H1 (cell line): ENCODE measurements around the gene RBAK. TPM values are rescaled to one million over a fixed set of nuclear protein-coding genes. Genes with fewer than 3 reads are reported as not detected.

Experiments used
- CTCF ChIA-PET: fragments of 300-600 bp; sonication (Branson Sonifier 250); formaldehyde crosslinking; loops from one replicate; lab custom pipeline; 2021; ENCODE audit not compliant: partially characterized antibody; lab: Charles Lee
- POLR2A ChIA-PET: fragments of 300-600 bp; sonication (Branson Sonifier 250); formaldehyde crosslinking; loops from one replicate; lab custom pipeline; 2021; ENCODE audit warnings: inconsistent platforms; ENCODE audit not compliant: partially characterized antibody; lab: Charles Lee
- DNase-seq, 2 experiments: peaks; one replicate each; pipeline versions ENCODE4 v3.0.0 to v3.0.0-alpha.2; 2010 to 2022; ENCODE audit warnings: low spot score in 2 of 2, low read depth in 1 of 2, mixed read lengths in 1 of 2
- FAIRE-seq: peaks from 2 replicates; lab custom pipeline; 2011; peaks lifted over from hg19 to GRCh38; lab: Jason Lieb, UNC
- H2AFZ ChIP-seq: 2 replicates; pipeline ENCODE4 v1.8.1; 2012; ENCODE audit warnings: low read length, inconsistent platforms
- H2AK5ac ChIP-seq: 2 replicates; pipeline ENCODE4 v1.6.1; 2013; ENCODE audit warnings: low read depth, low read length
- H2BK120ac ChIP-seq: replicated peaks from 2 replicates; pipeline ENCODE3; 2013; ENCODE audit warnings: low read depth, low read length, inconsistent platforms
- H2BK12ac ChIP-seq: 2 replicates; pipeline ENCODE4 v1.6.1; 2013; ENCODE audit warnings: low read depth, low read length
- H2BK15ac ChIP-seq: 2 replicates; pipeline ENCODE4 v1.6.1; 2013; ENCODE audit warnings: low read length
- H2BK20ac ChIP-seq: 2 replicates; pipeline ENCODE4 v1.6.1; 2013; ENCODE audit warnings: low read length
- H2BK5ac ChIP-seq: 2 replicates; pipeline ENCODE4 v1.6.1; 2013; ENCODE audit warnings: low read depth, low read length
- H3K14ac ChIP-seq: 2 replicates; pipeline ENCODE4 v1.6.1; 2013; ENCODE audit warnings: inconsistent platforms; ENCODE audit not compliant: insufficient read length
- H3K18ac ChIP-seq: 2 replicates; pipeline ENCODE4 v1.6.1; 2013; ENCODE audit warnings: low read length; ENCODE audit errors: extremely low read depth
- H3K23ac ChIP-seq: 2 replicates; pipeline ENCODE4 v1.6.1; 2013; ENCODE audit warnings: inconsistent platforms; ENCODE audit not compliant: insufficient read length
- H3K23me2 ChIP-seq: 2 replicates; pipeline ENCODE4 v1.6.1; 2013; ENCODE audit warnings: low read depth, low read length
- H3K27ac ChIP-seq: 2 replicates; pipeline ENCODE4 v1.6.1; 2011; ENCODE audit warnings: low read depth, low read length, inconsistent platforms
- H3K27me3 ChIP-seq, 4 experiments: replicated peaks in 1 of 4; 1 replicate in 1 of 4; 2 replicates in 3 of 4; pipeline versions ENCODE4 v1.6.1 to v1.8.1; 2011 to 2013; ENCODE audit warnings: low read length in 3 of 4, mild to moderate bottlenecking in 3 of 4, inconsistent platforms in 2 of 4, mixed read lengths in 2 of 4, moderate library complexity in 1 of 4; ENCODE audit not compliant: control insufficient read depth in 3 of 4, insufficient read depth in 3 of 4; ENCODE audit errors: extremely low read depth in 1 of 4
- H3K36me3 ChIP-seq, 4 experiments: 2 replicates each; pipeline versions ENCODE4 v1.6.1 to v1.8.1; 2011 to 2013; ENCODE audit warnings: mild to moderate bottlenecking in 4 of 4, low read length in 3 of 4, moderate library complexity in 2 of 4, control low read depth in 1 of 4, inconsistent platforms in 1 of 4; ENCODE audit not compliant: insufficient read depth in 4 of 4, control insufficient read depth in 2 of 4
- H3K4ac ChIP-seq: replicated peaks from 2 replicates; pipeline ENCODE3; 2013; ENCODE audit warnings: low read length, low read depth, mixed read lengths, inconsistent platforms; ENCODE audit not compliant: insufficient read length
- H3K4me1 ChIP-seq, 4 experiments: replicated peaks in 1 of 4; 1 replicate in 1 of 4; 2 replicates in 3 of 4; pipeline versions ENCODE4 v1.6.1 to v1.8.1; 2011 to 2013; ENCODE audit warnings: low read length in 3 of 4, inconsistent platforms in 2 of 4, mixed read lengths in 1 of 4; ENCODE audit not compliant: insufficient read depth in 4 of 4, control insufficient read depth in 3 of 4
- H3K4me2 ChIP-seq, 2 experiments: 2 replicates each; pipeline versions ENCODE4 v1.6.1 to v1.8.1; 2011 to 2013; ENCODE audit warnings: low read depth in 2 of 2, low read length in 2 of 2, control low read depth in 1 of 2, inconsistent platforms in 1 of 2, mild to moderate bottlenecking in 1 of 2; ENCODE audit not compliant: insufficient read depth in 1 of 2
- H3K4me3 ChIP-seq, 4 experiments: fragments of 200-600, 300-600 bp in 1 of 4; sonication (generic), shearing (Covaris generic), sonication (Bioruptor Twin) in 1 of 4; 2 replicates each; pipeline versions ENCODE4 v1.5.1 to v1.8.1; 2011 to 2016; ENCODE audit warnings: low read length in 4 of 4, low read depth in 3 of 4, control low read depth in 2 of 4, inconsistent platforms in 2 of 4, mild to moderate bottlenecking in 2 of 4, mixed read lengths in 1 of 4, moderate library complexity in 1 of 4; ENCODE audit not compliant: insufficient read depth in 2 of 4; ENCODE audit errors: extremely low read depth in 1 of 4
- H3K56ac ChIP-seq: replicated peaks from 2 replicates; pipeline ENCODE3; 2013; ENCODE audit warnings: low read depth, mild to moderate bottlenecking, mixed read lengths, low read length, inconsistent platforms; ENCODE audit not compliant: insufficient read length
- H3K79me1 ChIP-seq: 2 replicates; pipeline ENCODE4 v1.6.1; 2013; ENCODE audit warnings: low read depth, low read length, control low read depth
- H3K79me2 ChIP-seq, 2 experiments: 2 replicates each; pipeline versions ENCODE4 v1.6.1 to v1.8.1; 2012 to 2013; ENCODE audit warnings: low read length in 2 of 2, mild to moderate bottlenecking in 2 of 2, inconsistent platforms in 1 of 2; ENCODE audit not compliant: insufficient read depth in 2 of 2, control insufficient read depth in 1 of 2
- H3K9ac ChIP-seq, 4 experiments: replicated peaks in 1 of 4; 1 replicate in 1 of 4; 2 replicates in 3 of 4; pipeline versions ENCODE4 v1.6.1 to v1.8.1; 2011 to 2013; ENCODE audit warnings: low read depth in 3 of 4, low read length in 3 of 4, control low read depth in 2 of 4, mild to moderate bottlenecking in 2 of 4, moderate library complexity in 2 of 4, inconsistent platforms in 1 of 4; ENCODE audit errors: extremely low read depth in 1 of 4
- H3K9me3 ChIP-seq, 2 experiments: 2 replicates each; pipeline versions ENCODE4 v1.6.1 to v1.8.1; 2012 to 2013; ENCODE audit warnings: mild to moderate bottlenecking in 2 of 2, moderate library complexity in 2 of 2, control low read depth in 1 of 2, inconsistent platforms in 1 of 2, low read depth in 1 of 2, low read length in 1 of 2, mixed read lengths in 1 of 2; ENCODE audit not compliant: insufficient read depth in 2 of 2
- H4K20me1 ChIP-seq, 2 experiments: replicated peaks in 1 of 2; 2 replicates each; pipeline versions ENCODE3 to v1.8.1; 2011 to 2013; ENCODE audit warnings: inconsistent platforms in 2 of 2, low read length in 2 of 2, mild to moderate bottlenecking in 1 of 2; ENCODE audit not compliant: insufficient read depth in 2 of 2, control insufficient read depth in 1 of 2
- H4K5ac ChIP-seq: 2 replicates; pipeline ENCODE4 v1.6.1; 2013; ENCODE audit warnings: low read length, low read depth, mixed read lengths, inconsistent platforms; ENCODE audit not compliant: insufficient read length
- H4K8ac ChIP-seq: 2 replicates; pipeline ENCODE4 v1.8.0; 2013; ENCODE audit warnings: mild to moderate bottlenecking, moderate library complexity, low read length, inconsistent platforms; ENCODE audit not compliant: insufficient read depth; ENCODE audit errors: extremely low read depth
- H4K91ac ChIP-seq: replicated peaks from 2 replicates; pipeline ENCODE3; 2013; ENCODE audit warnings: low read length, mixed read lengths, inconsistent platforms; ENCODE audit not compliant: insufficient read length
- ATF2 ChIP-seq: IDR thresholded peaks from 2 replicates; pipeline ENCODE4 v1.6.1; 2012; ENCODE audit warnings: low read length, inconsistent platforms
- CHD2 ChIP-seq: IDR thresholded peaks from 2 replicates; pipeline ENCODE4 v1.6.1; 2012; ENCODE audit warnings: low read length, improper control_type of control experiment
- FOSL1 ChIP-seq: IDR thresholded peaks from 2 replicates; pipeline ENCODE4 v1.6.1; 2011; ENCODE audit warnings: mild to moderate bottlenecking, low read depth, low read length, moderate library complexity; ENCODE audit not compliant: insufficient read depth
- JUND ChIP-seq: IDR thresholded peaks from 2 replicates; pipeline ENCODE4 v1.6.1; 2011; ENCODE audit warnings: mild to moderate bottlenecking, improper control_type of control experiment, low read length
- KDM1A ChIP-seq: fragments of 200-600, 300-600 bp; sonication (generic); IDR thresholded peaks from 2 replicates; pipeline ENCODE4 v1.7.1; 2016; ENCODE audit warnings: mild to moderate bottlenecking, low read length, borderline replicate concordance
- KDM4A ChIP-seq: IDR thresholded peaks from one replicate; pipeline ENCODE4 v1.7.1; 2012; ENCODE audit warnings: low read depth, mild to moderate bottlenecking, moderate library complexity, low read length, inconsistent platforms; ENCODE audit not compliant: severe bottlenecking
- RBBP5 ChIP-seq: IDR thresholded peaks from 2 replicates; pipeline ENCODE4 v1.7.1; 2012; ENCODE audit warnings: low read depth, mild to moderate bottlenecking, inconsistent platforms, low read length, moderate library complexity, borderline replicate concordance
- RFX5 ChIP-seq: IDR thresholded peaks from 2 replicates; pipeline ENCODE4 v1.6.1; 2011; ENCODE audit warnings: low read depth, low read length, improper control_type of control experiment, borderline replicate concordance
- SIN3A ChIP-seq, 2 experiments: IDR thresholded peaks in 1 of 2; conservative IDR thresholded peaks in 1 of 2; 2 replicates each; pipeline ENCODE4 v1.6.1; 2011 to 2012; ENCODE audit warnings: low read length in 2 of 2, improper control_type of control experiment in 1 of 2, low read depth in 1 of 2, mild to moderate bottlenecking in 1 of 2
- SIX5 ChIP-seq: IDR thresholded peaks from 2 replicates; pipeline ENCODE4 v1.6.1; 2011; ENCODE audit warnings: mild to moderate bottlenecking, low read depth, low read length
- SP4 ChIP-seq: IDR thresholded peaks from 2 replicates; pipeline ENCODE4 v1.6.1; 2012; ENCODE audit warnings: low read length, inconsistent platforms
- WGBS, 2 experiments: shearing (Covaris generic) in 1 of 2; methylation state at CpG; one replicate each; pipeline versions ENCODE4 v1.1.6 to v1.1.7; 2013 to 2015; ENCODE audit warnings: low lambda C conversion rate in 2 of 2, mixed read lengths in 2 of 2, inconsistent platforms in 1 of 2, low coverage in 1 of 2, missing lambda C conversion rate in 1 of 2; ENCODE audit not compliant: insufficient replicate concordance in 2 of 2, insufficient coverage in 1 of 2, insufficient read length in 1 of 2; ENCODE audit errors: extremely low coverage in 1 of 2, missing lambda C conversion rate in 1 of 2; 5-methylcytosine and 5-hydroxymethylcytosine counted together
- polyA plus RNA-seq, 7 experiments: library from polyadenylated mRNA; depleted of rRNA in 3 of 7; stranded (reverse) in 5 of 7; unstranded in 2 of 7; fragments of >200 nt in 5 of 7; fragments of 200-250 nt in 2 of 7; gene quantifications; 1 replicate in 5 of 7; 2 replicates in 1 of 7; 4 replicates in 1 of 7; pipeline versions ENCODE4 v1.2.1 to v1.2.3, GENCODE V29; 2011 to 2013; ENCODE audit warnings: missing spikeins in 2 of 7, mixed read lengths in 2 of 7
- total RNA-seq: library from RNA; stranded (reverse); fragmentation: NEBNext Ultra II Directional; extraction: Animal tissue kit (Norgen Biotek cat#: 25700); gene quantifications from 2 replicates; pipeline ENCODE4 v1.2.1, GENCODE V29; 2021

Gene RBAK
- total and polyA plus RNA-seq, 2 of the 8 experiments (the other 6 are each of a cell fraction or from before 2014, with no cell fraction given), result 1.9 to 18.2 TPM

DNA sequence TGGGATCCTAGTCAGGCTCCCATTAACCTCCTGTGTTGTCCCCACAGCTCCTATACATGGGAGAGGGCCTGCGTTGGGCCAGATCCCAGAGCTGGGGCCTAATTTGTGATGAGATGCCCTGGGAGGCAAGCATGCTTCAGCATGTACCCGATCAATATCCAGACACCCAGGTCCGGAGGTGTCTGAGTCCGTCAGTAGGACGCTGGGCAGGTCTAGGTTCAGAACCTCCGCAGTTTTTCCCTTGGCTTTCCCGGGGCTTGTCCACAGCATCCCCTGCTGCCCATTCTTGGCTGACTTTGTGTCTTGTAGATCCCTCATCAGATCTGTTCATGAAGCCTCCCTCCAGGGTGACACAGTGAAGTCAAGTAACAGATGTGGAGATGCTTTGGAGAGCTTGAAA, 32.7 kb upstream of the RBAK start:
- Histone ChIP-seq H3K56ac (no peak overlapping the region), H2BK12ac (no peak overlapping the region), H3K4me2 (no peak overlapping the region), H3K23ac (no peak overlapping the region), H4K8ac (no peak overlapping the region), H3K4me1 (no peaks in the 10 kb centered on the region), H3K27me3 (no peaks in the 10 kb centered on the region), H2BK120ac (no peak overlapping the region), H2AFZ (no peak overlapping the region), H3K23me2 (no peaks in the 10 kb centered on the region), H3K79me2 (no peaks in the 10 kb centered on the region), H2AK5ac (no peak overlapping the region), H2BK5ac (no peak overlapping the region), H3K18ac (no peak overlapping the region), H3K9ac (no peak overlapping the region), H3K79me1 (no peaks in the 10 kb centered on the region), H3K36me3 (peaks cover 0 to 5% (median 0%) of the 10 kb centered on the region in 4 experiments; a peak in 1 of 8 replicates), H4K20me1 (no peaks in the 10 kb centered on the region), H3K4me3 (no peak overlapping the region), H3K14ac (no peak overlapping the region), H3K9me3 (peaks cover 0 to 8% of the 10 kb centered on the region in 2 experiments; a peak in 2 of 4 replicates), H4K91ac (no peak overlapping the region), H2BK15ac (no peak overlapping the region), H2BK20ac (no peak overlapping the region), H3K27ac (no peak overlapping the region), H3K4ac (no peak overlapping the region), H4K5ac (no peak overlapping the region)
- 98% methylated on average over 6 of the region's 7 CpGs; no CpG with 5 or more reads in 1 of the 2 experiments for WGBS, 2 experiments
- ChIA-PET POLR2A (interaction anchor here (1.1 kb wide), 1 partner anchor 10 kb away, joined by 3 read pairs; no protein-coding TSS in a partner anchor), CTCF (no interaction called here)
- DNase-seq (no peak), FAIRE-seq (peak; percentile 70)
- TF ChIP-seq CHD2, result no peak
- no peak for TF ChIP-seq SP4
- no peak for TF ChIP-seq ATF2
- no peak for TF ChIP-seq RBBP5
- TF ChIP-seq KDM1A, result no peak
- no peak for TF ChIP-seq SIN3A (conservative IDR thresholded peaks at IDR 0.05 in 1 of 2, IDR thresholded peaks at IDR 0.05 in 1 of 2; ENCODE audit: low read depth in 1 of 2, low read length in 2 of 2)
- TF ChIP-seq FOSL1, result no peak
- TF ChIP-seq RFX5, result no peak
- TF ChIP-seq JUND, result no peak
- TF ChIP-seq KDM4A, result no peak
- TF ChIP-seq SIX5, result no peak
